K562 (cell line): ENCODE results near the gene RAB5A. TPM values are rescaled to one million over a fixed set of nuclear protein-coding genes. Genes with fewer than 3 reads are reported as not detected.

ENCODE experiments used
- ATAC-seq: fragments of 200-7000 bp; cut with Tn5 transposase; 3 replicates; pipeline ENCODE4 v1.9.1; 2020; ENCODE audit warnings: moderate library complexity
- BruUV-seq: library from RNA; stranded (reverse); fragments of 400-500 nt; replicated peaks from 2 replicates; lab custom pipeline; 2021; lab: Mats Ljungman, UMichigan
- CTCF ChIA-PET: fragments of 300-600 bp; formaldehyde crosslinking; extraction: SDS; loops from one replicate; lab custom pipeline; 2021; ENCODE audit warnings: low intra/inter-chr PET ratio; lab: Yijun Ruan, JAX
- POLR2A ChIA-PET: fragments of 300-600, 350-650 bp; sonication (Branson Sonifier 250); formaldehyde crosslinking; extraction: SDS; loops from one replicate; lab custom pipeline; 2021; ENCODE audit warnings: antibody characterized with exemption, inconsistent platforms; lab: Yijun Ruan, JAX
- DNase-seq, 4 experiments: peaks; one replicate each; pipeline versions ENCODE4 v3.0.0 to v3.0.0-alpha.2; 2011 to 2018; ENCODE audit warnings: low spot score in 3 of 4, mixed read lengths in 3 of 4; ENCODE audit errors: extremely low read depth in 1 of 4
- FAIRE-seq: peaks from 2 replicates; lab custom pipeline; 2011; peaks lifted over from hg19 to GRCh38; lab: Jason Lieb, UNC
- H2AFZ ChIP-seq: 2 replicates; pipeline ENCODE4 v1.6.0; 2011; ENCODE audit warnings: low read depth, low read length, control low read depth, inconsistent platforms
- H3K27ac ChIP-seq: fragments of 200-600 bp; 3 replicates; pipeline ENCODE4 v1.8.0; 2011; ENCODE audit warnings: low read depth, mild to moderate bottlenecking, control low read depth, inconsistent platforms, low read length, moderate library complexity, mixed read lengths; ENCODE audit errors: extremely low read depth
- H3K27me3 ChIP-seq, 2 experiments: fragments of 300-600 bp in 1 of 2; 2 replicates in 1 of 2; 3 replicates in 1 of 2; pipeline versions ENCODE4 v1.6.0 to v1.8.0; 2011; ENCODE audit warnings: inconsistent platforms in 2 of 2, low read length in 2 of 2, mild to moderate bottlenecking in 1 of 2, mixed read lengths in 1 of 2, moderate library complexity in 1 of 2; ENCODE audit not compliant: control insufficient read depth in 2 of 2, insufficient read depth in 2 of 2
- H3K36me3 ChIP-seq: fragments of 300-600 bp; 3 replicates; pipeline ENCODE4 v1.8.0; 2011; ENCODE audit warnings: mild to moderate bottlenecking, low read length, inconsistent platforms; ENCODE audit not compliant: control insufficient read depth, insufficient read depth
- H3K4me1 ChIP-seq, 2 experiments: fragments of 200-600 bp in 1 of 2; replicated peaks in 1 of 2; 2 replicates in 1 of 2; 3 replicates in 1 of 2; pipeline versions ENCODE4 v1.5.1 to v1.8.0; 2011; ENCODE audit warnings: inconsistent platforms in 2 of 2, low read length in 2 of 2, mild to moderate bottlenecking in 1 of 2, mixed read lengths in 1 of 2, moderate library complexity in 1 of 2; ENCODE audit not compliant: control insufficient read depth in 2 of 2, insufficient read depth in 2 of 2
- H3K4me2 ChIP-seq: 2 replicates; pipeline ENCODE4 v1.6.1; 2011; ENCODE audit warnings: low read length, control low read depth, inconsistent platforms, mixed read lengths; ENCODE audit not compliant: insufficient read depth
- H3K4me3 ChIP-seq: fragments of 200-600 bp; sonication (generic), shearing (Covaris generic); 2 replicates; pipeline ENCODE4 v1.5.1; 2016; ENCODE audit warnings: control low read depth, inconsistent platforms
- H3K79me2 ChIP-seq: fragments of 200-600 bp; 3 replicates; pipeline ENCODE4 v1.8.0; 2011; ENCODE audit warnings: low read length, inconsistent platforms; ENCODE audit not compliant: control insufficient read depth, insufficient read depth
- H3K9ac ChIP-seq, 2 experiments: 2 replicates each; pipeline versions ENCODE4 v1.6.0 to v1.6.1; 2011; ENCODE audit warnings: low read depth in 2 of 2, low read length in 2 of 2, control low read depth in 1 of 2, inconsistent platforms in 1 of 2, mild to moderate bottlenecking in 1 of 2, mixed read lengths in 1 of 2; ENCODE audit not compliant: insufficient read depth in 1 of 2
- H3K9me1 ChIP-seq: one replicate; pipeline ENCODE4 v1.6.0; 2011; ENCODE audit warnings: inconsistent platforms, mild to moderate bottlenecking, low read length, moderate library complexity; ENCODE audit not compliant: control insufficient read depth, insufficient read depth
- H3K9me3 ChIP-seq: replicated peaks from 2 replicates; pipeline ENCODE4 v1.5.1; 2011; ENCODE audit warnings: low read depth, low read length, inconsistent platforms; ENCODE audit not compliant: control insufficient read depth, insufficient read depth
- H4K20me1 ChIP-seq: replicated peaks from 2 replicates; pipeline ENCODE4 v1.6.1; 2011; ENCODE audit warnings: low read length, inconsistent platforms, mixed read lengths; ENCODE audit not compliant: control insufficient read depth, insufficient read depth
- C11orf30 ChIP-seq: fragments of 450-650 bp; IDR thresholded peaks from 2 replicates; pipeline ENCODE4 v1.6.1; 2016; ENCODE audit warnings: low read depth, mild to moderate bottlenecking
- CBX5 ChIP-seq: IDR thresholded peaks from 2 replicates; pipeline ENCODE4 v1.6.1; 2014; ENCODE audit warnings: low read depth, borderline replicate concordance
- FOXJ2 ChIP-seq: fragments of 200-800 bp; sonication (Bioruptor generic); IDR thresholded peaks from 2 replicates; pipeline ENCODE4 v1.6.1; 2016; ENCODE audit warnings: missing genetic modification characterization, missing compliant biosample characterization
- HNRNPLL ChIP-seq: fragments of 200-400 bp; formaldehyde crosslinking; IDR thresholded peaks from 2 replicates; pipeline ENCODE4 v1.6.1; 2017; ENCODE audit warnings: low read length, low read depth, mild to moderate bottlenecking; ENCODE audit not compliant: poor library complexity, severe bottlenecking
- LCOR ChIP-seq: sonication (generic); formaldehyde crosslinking; IDR thresholded peaks from 2 replicates; pipeline ENCODE4 v1.8.0; 2022; ENCODE audit warnings: mild to moderate bottlenecking, missing genetic modification reagents
- MAFG ChIP-seq: fragments of 450-650 bp; conservative IDR thresholded peaks from 2 replicates; pipeline ENCODE4 v1.6.1; 2016; ENCODE audit warnings: missing genetic modification characterization, missing compliant biosample characterization
- NBN ChIP-seq: fragments of 450-650 bp; IDR thresholded peaks from 2 replicates; pipeline ENCODE4 v1.6.1; 2016; ENCODE audit warnings: low read depth, mild to moderate bottlenecking
- NCOR1 ChIP-seq: fragments of 450-650 bp; IDR thresholded peaks from 2 replicates; pipeline ENCODE4 v1.6.1; 2016; ENCODE audit warnings: mild to moderate bottlenecking, moderate library complexity
- RFX1 ChIP-seq: fragments of 450-650 bp; IDR thresholded peaks from 2 replicates; pipeline ENCODE4 v1.6.1; 2016; ENCODE audit warnings: mild to moderate bottlenecking, moderate library complexity
- ZKSCAN1 ChIP-seq: fragments of 150-350 bp; IDR thresholded peaks from 2 replicates; pipeline ENCODE4 v1.6.1; 2016; ENCODE audit warnings: low read depth, low read length
- ZNF282 ChIP-seq: sonication (generic); formaldehyde crosslinking; IDR thresholded peaks from 2 replicates; pipeline ENCODE4 v1.8.1; 2023; ENCODE audit warnings: missing genetic modification reagents
- ZNF316 ChIP-seq: fragments of 450-650 bp; IDR thresholded peaks from 2 replicates; pipeline ENCODE4 v1.6.1; 2016
- ZNF57 ChIP-seq: fragments of 450-650 bp; formaldehyde crosslinking; IDR thresholded peaks from 2 replicates; pipeline ENCODE4 v1.4.0; 2020; ENCODE audit warnings: mild to moderate bottlenecking, moderate library complexity
- WGBS: fragments of 100-300 bp; shearing (Covaris generic); methylation state at CpG from one replicate; pipeline ENCODE4 v1.1.6; 2016; ENCODE audit warnings: low coverage, mixed read lengths; ENCODE audit not compliant: insufficient coverage; ENCODE audit errors: missing lambda C conversion rate; 5-methylcytosine and 5-hydroxymethylcytosine counted together
- in situ Hi-C: fragments of 300-500 bp; cut with MboI; formaldehyde crosslinking; loops from 4 replicates; pipeline ENCODE4 v1.15.0; 2018; ENCODE audit warnings: inconsistent platforms, mixed read lengths
- intact Hi-C: fragments of 100-400 bp; cut with micrococcal nuclease; formaldehyde crosslinking; loops from 2 replicates; pipeline ENCODE4 v1.14.2; 2022
- polyA plus RNA-seq, 8 experiments: library from polyadenylated mRNA; depleted of rRNA in 4 of 8; stranded (reverse) in 5 of 8; unstranded in 3 of 8; fragments of >200 nt; fragmentation: Nextera tagmentation in 2 of 8; fragmentation: Illumina TruSeq in 1 of 8; extraction: Ambion mirVana in 2 of 8; extraction: Trizol in 1 of 8; gene quantifications; 2 replicates each; pipeline versions ENCODE4 v1.2.1 to v1.2.3, GENCODE V29; 2011 to 2014; ENCODE audit warnings: inconsistent platforms in 1 of 8, missing spikeins in 1 of 8
- total RNA-seq, 7 experiments: library from RNA; depleted of rRNA in 6 of 7; stranded (reverse); fragments of >200 nt in 6 of 7; fragmentation: Illumina TruSeq in 2 of 7; extraction: Trizol in 2 of 7; gene quantifications; 2 replicates each; pipeline versions ENCODE4 v1.2.1 to v1.2.3, GENCODE V29; 2011 to 2021; ENCODE audit warnings: low replicate concordance in 1 of 7
- TF ChIP-seq, protein P1 (sequence below): fragments of 250-450 bp; sonication (Bioruptor Pico); IDR thresholded peaks from 2 replicates; pipeline ENCODE4 v1.4.0; 2020
- TF ChIP-seq, protein P2 (sequence below), 2 experiments: fragments of 450-650 bp; IDR thresholded peaks; 2 replicates each; pipeline ENCODE4 v1.6.1; 2016

The RAB5A gene
- total and polyA plus RNA-seq, 9 of the 15 experiments (the other 6 are each of a cell fraction or from before 2014, with no cell fraction given), result 28.3 to 64.2 (median 49.0) TPM

DNA sequence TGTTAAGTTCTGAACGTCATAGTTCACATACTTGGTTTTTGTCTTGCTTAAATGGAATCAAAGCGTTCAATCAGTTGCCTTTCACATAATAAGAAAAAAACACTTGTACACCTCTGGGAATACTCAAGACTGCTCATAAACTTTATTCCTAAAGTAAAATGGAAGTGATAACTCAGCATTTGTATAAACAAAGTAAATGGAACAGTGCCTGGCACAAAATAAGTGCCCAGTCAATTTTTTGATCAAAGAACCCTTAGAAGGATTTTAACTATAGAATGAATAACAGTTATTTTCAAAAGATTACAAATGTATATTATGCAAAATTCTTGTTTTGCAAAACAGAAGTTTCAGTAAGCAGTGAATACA lies 1.3 kb downstream of the RAB5A start:
- no peak overlapping the region for H2AFZ ChIP-seq
- no peak for FAIRE-seq

DNA sequence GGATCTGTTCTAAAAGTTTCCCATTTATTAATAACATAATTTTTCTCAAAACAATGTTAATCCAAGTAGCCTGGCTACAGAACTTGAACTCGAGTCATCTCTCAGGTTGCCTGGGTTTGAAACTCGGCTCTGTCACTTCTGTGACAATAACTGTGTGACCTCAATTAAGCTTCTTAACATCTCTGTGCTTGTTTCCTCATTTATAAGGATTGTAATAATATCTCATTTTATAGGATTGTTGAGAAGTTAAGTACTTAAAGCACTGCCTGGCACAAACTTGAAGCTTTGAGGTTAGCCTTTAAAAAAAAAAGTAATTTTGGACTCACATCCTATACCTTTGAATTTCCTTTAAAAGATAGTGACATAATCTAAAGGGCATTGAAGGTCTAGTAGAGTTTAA lies 3.4 kb downstream of the RAB5A start:
- no peaks in the 10 kb centered on the region for H3K27me3 ChIP-seq
- ChIA-PET POLR2A (interaction anchor here (0.6 to 3.6 kb wide), 5 partner anchors 9 to 50 kb away, joined by 3 to 34 read pairs (median 3); no protein-coding TSS in a partner anchor), CTCF (no interaction called here)
- no peak overlapping the region for H3K4me2 ChIP-seq
- peaks cover 12% of the 10 kb centered on the region; the same call in 1 of the 2 replicates for H4K20me1 ChIP-seq
- peaks cover 49% of the 10 kb centered on the region for H3K36me3 ChIP-seq
- no peak overlapping the region for H2AFZ ChIP-seq
- ATAC-seq (no peak), DNase-seq (no peak), FAIRE-seq (no peak)
- no peak overlapping the region for H3K27ac ChIP-seq
- H3K79me2 ChIP-seq, result peaks cover 95% of the 10 kb centered on the region
- in situ Hi-C loops (no loop called here), intact Hi-C loops (no loop called here)
- H3K4me1 ChIP-seq, result peaks cover 5 to 11% of the 10 kb centered on the region in 2 experiments; a peak in 4 of 5 replicates
- BruUV-seq, result no TSS peak
- no peak overlapping the region for H3K9ac ChIP-seq
- peaks cover 4% of the 10 kb centered on the region for H3K9me1 ChIP-seq
- no peak overlapping the region for H3K4me3 ChIP-seq
- no peaks in the 10 kb centered on the region for H3K9me3 ChIP-seq
- WGBS, result 65% methylated on average over 2 of the region's 2 CpGs
- TF ChIP-seq ZNF282 (no peak), LCOR (CRISPR knock-in tag) (no peak), NBN (no peak), NCOR1 (no peak), ZKSCAN1 (no peak), CBX5 (no peak)
- TF ChIP-seq, protein P1, sequence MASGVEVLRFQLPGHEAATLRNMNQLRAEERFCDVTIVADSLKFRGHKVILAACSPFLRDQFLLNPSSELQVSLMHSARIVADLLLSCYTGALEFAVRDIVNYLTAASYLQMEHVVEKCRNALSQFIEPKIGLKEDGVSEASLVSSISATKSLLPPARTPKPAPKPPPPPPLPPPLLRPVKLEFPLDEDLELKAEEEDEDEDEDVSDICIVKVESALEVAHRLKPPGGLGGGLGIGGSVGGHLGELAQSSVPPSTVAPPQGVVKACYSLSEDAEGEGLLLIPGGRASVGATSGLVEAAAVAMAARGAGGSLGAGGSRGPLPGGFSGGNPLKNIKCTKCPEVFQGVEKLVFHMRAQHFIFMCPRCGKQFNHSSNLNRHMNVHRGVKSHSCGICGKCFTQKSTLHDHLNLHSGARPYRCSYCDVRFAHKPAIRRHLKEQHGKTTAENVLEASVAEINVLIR (CRISPR knock-in tag), result no peak
- TF ChIP-seq, protein P2, sequence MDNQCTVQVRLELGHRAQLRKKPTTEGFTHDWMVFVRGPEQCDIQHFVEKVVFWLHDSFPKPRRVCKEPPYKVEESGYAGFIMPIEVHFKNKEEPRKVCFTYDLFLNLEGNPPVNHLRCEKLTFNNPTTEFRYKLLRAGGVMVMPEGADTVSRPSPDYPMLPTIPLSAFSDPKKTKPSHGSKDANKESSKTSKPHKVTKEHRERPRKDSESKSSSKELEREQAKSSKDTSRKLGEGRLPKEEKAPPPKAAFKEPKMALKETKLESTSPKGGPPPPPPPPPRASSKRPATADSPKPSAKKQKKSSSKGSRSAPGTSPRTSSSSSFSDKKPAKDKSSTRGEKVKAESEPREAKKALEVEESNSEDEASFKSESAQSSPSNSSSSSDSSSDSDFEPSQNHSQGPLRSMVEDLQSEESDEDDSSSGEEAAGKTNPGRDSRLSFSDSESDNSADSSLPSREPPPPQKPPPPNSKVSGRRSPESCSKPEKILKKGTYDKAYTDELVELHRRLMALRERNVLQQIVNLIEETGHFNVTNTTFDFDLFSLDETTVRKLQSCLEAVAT (IDR thresholded peaks at IDR 0.05), result no peak

More for the DNA sequence above, 1.3 kb downstream of the RAB5A start:
- Histone ChIP-seq H3K36me3 (peaks cover 29% of the 10 kb centered on the region), H3K27ac (peak overlapping the region; percentile 98), H3K9me1 (no peaks in the 10 kb centered on the region), H4K20me1 (peaks cover 12% of the 10 kb centered on the region; the same call in 1 of the 2 replicates), H3K79me2 (peaks cover 75% of the 10 kb centered on the region), H3K9ac (peak overlapping the region; percentile 91 to 99; a peak in 3 of 4 replicates), H3K4me2 (peak overlapping the region; percentile 99), H3K27me3 (no peaks in the 10 kb centered on the region), H3K9me3 (no peaks in the 10 kb centered on the region), H3K4me1 (peaks cover 9 to 11% of the 10 kb centered on the region in 2 experiments; a peak in 4 of 5 replicates), H3K4me3 (peak overlapping the region; percentile 91)
- in situ Hi-C loops (loop anchor here (5.0 kb wide), 1 partner anchor 94 kb away; the partner anchor contains the start of gene KAT2B), intact Hi-C loops (loop anchor here (1.0 to 10.0 kb wide), 4 partner anchors 46 to 377 kb away; no protein-coding TSS in a partner anchor)
- no peak for ATAC-seq
- DNase-seq, result no peak
- BruUV-seq, result no TSS peak
- POLR2A ChIA-PET, result interaction anchor here (0.7 to 3.6 kb wide), 12 partner anchors 11 to 218 kb away, joined by 3 to 34 read pairs (median 4); no protein-coding TSS in a partner anchor
- 0% methylated on average over 2 of the region's 2 CpGs for WGBS
- peak; percentile 59; the same call in 1 of the 2 replicates for TF ChIP-seq C11orf30
- no peak for TF ChIP-seq ZNF57 (CRISPR knock-in tag)
- TF ChIP-seq RFX1, result no peak
- peak; percentile 36; the same call in 1 of the 2 replicates for TF ChIP-seq MAFG
- 0 out of 2 replicates have a peak, but pooled peaks have one; percentile 31 for TF ChIP-seq FOXJ2 (tag)
- no peak for TF ChIP-seq HNRNPLL
- TF ChIP-seq ZNF316, result peak; percentile 71
- CTCF ChIA-PET, result no interaction called here
